Bladder microvascular endothelial cell (primary cell): Measurements from ENCODE around the gene DAB2. TPM values are rescaled to one million over a fixed set of nuclear protein-coding genes. Genes with fewer than 3 reads are reported as not detected.

ENCODE experiments used
- total RNA-seq: library from RNA; depleted of rRNA; stranded (reverse); fragments of >200 nt; gene quantifications from 2 replicates; pipeline ENCODE4 v1.2.3, GENCODE V29; 2014

DAB2 gene
- 43.9 and 337 TPM in 2 replicates for total RNA-seq

DNA sequence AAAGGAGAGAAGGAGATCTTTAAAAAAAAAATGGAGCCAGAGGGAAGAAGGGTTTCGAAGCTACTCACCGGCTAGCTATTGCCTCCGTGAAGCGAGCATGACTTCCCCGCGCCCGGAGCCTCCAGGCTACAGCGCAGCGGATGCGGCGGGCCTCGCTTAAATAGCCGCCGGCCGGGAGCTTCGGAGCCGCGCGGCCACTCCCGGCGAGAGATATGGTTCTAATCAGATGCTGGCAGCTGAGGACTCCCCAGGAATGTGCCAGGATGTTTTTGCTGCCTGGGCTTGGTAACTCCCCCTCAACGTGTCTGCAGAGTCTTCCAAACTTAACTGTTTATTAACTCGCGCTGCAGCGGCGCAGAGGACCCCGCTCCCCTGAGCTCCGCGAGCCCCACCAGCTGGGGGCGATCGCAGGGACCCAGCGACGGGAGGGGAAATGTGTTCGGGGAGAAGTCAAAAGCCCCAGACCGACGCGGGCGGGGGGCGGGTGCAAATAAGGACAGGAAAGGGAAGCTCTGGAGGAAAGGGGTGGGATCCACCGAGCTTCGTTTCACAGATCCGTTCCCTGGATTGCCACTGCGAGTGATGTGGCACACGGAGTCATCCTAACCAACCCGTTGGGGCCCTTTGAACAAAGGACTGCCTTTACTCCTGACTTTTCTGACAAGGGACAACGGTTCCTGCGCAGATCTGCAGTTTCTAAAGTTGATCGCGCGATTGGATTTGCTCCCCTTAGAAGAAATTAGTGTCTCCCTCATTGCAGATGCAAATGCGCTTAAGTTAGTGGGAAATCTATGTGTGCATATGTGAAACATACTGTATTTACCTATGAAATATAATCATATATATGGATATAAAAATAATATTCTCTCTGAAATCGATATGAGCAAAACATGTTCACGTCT lies at the start of gene DAB2:
Gene DAB2, minus strand, starts transcription at position 245 of the 902 bp plus-strand sequence. CDS start 30,660 bp downstream, outside the sequence.

DNA sequence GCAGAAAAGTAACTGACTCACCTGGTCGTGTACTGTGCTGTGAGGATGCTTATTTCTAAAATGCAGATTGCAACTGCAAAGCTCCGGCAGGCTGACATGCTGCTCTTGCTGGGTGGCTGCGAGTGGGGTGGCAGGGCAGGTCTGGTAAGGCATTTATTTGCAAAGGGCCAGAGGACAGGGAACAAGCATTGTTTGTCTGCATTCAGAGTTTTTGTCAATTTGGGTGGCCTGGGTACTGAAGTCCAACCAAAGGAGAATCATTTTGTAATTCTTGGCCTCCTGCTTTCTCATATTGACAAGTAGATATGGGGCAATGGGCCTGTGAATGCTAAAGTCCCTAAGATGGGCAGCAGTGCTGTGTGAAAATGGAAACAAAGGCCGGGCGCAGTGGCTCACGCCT lies 60.4 kb downstream of the DAB2 start, which contains the start of gene C9:
Gene C9, minus strand, starts transcription at position 129 of the 400 bp plus-strand sequence. Its CDS starts 31 bp downstream, at position 98.

Other genes starting within 250 kb of the DAB2 start
- under 0.01 and 0.06 TPM in 2 replicates for gene FYB1, start 205.4 kb downstream of the DAB2 start, total RNA-seq
- 0.16 and 0.57 TPM in 2 replicates for gene C9, start 60.5 kb downstream of the DAB2 start, total RNA-seq